Astrocyte of the hippocampus (primary cell): ENCODE data around the gene ADAMTS13.

Experiments used
- DNase-seq: peaks from one replicate; pipeline ENCODE4 v3.0.0; 2011; ENCODE audit warnings: low read depth, low spot score

ADAMTS13 gene

DNA sequence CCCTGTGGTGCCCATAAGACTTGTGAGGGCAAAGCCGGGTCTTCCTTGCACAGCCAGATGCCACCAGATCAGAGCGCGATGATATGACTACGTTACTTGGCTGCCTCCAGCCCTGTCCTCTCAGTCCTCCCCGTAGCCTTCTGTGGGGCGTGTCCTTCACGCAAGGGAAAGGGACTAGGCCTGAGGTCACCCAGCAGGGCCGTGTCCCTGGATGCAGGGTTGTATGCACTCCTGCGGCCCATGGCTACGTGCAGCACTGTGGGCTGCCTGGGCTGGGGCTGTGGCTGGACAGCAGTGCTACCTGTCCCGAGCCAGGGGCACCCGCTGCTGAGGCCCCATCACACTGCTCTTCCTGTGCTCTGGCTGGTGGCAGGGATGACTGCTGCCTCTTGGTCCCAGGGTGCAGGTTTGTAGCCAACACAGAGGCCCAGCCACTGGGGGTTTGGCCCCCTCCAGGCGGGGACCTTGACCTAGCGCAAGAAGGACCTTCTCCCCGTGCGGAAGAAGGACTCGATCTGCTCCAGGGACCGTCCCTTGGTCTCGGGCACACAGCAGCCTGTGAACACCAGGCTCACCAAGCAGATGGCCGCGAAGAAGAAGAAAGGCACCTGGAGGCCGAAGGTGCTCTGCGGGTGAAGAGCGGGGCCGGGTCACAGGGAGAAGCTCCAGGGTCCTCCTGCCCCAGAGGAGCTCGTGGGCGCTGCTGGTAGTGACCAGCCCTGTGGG lies 49.5 kb downstream of the ADAMTS13 start:
- no peak for DNase-seq

DNA sequence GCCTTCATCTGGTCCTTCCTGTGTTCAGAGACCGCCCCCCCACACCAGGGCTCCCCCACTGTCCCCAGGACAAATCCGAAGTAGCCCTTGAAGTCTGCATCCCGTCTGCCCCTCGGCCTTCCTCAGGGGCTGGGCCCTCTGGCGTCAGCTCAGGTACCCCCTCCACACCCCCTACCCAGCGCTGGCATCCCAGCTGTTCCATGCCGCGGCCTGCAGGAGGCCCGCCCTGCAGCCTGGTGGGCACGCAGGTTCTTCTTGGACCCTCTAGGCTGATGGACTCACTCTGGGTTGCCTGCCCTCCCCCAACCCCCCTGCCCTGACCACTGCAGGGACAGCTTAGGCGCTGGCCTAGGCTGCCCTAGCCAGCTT lies 50.1 kb downstream of the ADAMTS13 start:
- no peak for DNase-seq

DNA sequence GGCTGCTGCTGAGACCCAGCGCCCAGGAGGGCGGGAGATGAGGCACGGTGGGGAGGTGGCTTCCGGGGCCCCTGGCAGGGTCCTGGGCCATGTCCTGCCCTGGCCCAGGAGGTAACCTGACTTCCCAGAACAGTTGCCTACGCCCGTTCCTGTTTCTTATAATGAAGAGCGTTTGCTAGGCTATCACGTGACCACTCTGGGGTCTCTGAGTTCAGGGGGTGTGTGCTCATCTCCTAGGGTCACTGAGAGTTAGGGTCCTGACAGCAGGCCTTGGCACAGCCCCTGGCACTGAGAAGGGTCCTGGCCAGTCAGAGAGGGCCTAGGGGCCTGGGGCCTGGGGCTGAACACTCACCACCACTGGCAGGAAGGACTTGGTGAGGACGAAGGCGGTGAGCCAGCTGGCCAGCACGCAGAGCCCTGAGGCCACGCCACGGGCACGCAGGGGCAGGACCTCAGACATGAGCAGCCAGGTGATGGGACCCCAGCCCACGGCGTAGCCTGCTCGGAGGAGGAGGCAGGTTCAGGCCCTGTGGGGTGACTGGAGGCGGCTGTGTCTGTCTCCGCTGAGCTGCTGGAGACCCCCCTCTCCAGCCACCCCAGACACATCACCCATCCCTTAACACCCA lies 50.7 kb downstream of the ADAMTS13 start:
- DNase-seq = no peak

DNA sequence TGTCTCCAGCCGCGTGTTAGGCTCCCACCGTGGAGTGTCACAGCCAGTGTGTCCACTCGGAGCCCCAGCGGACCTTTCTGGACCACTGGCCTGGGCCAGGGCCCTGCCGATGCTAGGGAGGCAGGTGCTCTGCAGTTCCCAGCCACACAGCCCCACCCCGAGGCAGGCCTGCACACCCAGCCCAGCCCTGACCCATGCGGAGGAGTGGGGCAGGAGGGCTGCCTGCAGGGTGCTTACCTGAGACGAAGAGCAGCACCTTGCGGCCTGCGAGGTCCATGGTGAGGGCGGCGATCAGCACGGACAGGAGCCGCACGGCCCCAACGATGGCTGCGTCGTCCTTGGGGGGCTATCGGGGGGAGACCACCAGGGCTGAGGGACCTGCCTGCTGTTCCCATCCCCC lies 51.6 kb downstream of the ADAMTS13 start:
- no peak for DNase-seq

DNA sequence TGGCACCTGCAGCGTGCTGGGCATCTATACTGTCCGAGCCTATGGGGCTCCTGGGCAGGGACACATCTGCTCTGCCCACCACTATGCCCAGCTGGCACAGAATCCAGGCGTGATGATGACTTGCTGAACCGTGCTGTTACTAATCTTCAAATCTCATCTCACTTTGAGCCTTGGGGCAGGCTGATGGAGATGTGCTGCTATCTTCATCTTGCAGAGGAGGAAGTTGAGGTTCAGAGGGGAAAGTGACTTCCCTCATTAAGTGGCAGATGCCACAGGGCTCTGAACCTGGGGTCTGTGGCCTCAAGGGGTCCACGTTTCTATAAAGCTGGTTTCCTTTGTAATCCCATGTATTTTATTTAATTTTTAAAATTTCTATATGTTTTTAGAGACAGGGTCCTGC lies 52.0 kb downstream of the ADAMTS13 start:
- no peak for DNase-seq

DNA sequence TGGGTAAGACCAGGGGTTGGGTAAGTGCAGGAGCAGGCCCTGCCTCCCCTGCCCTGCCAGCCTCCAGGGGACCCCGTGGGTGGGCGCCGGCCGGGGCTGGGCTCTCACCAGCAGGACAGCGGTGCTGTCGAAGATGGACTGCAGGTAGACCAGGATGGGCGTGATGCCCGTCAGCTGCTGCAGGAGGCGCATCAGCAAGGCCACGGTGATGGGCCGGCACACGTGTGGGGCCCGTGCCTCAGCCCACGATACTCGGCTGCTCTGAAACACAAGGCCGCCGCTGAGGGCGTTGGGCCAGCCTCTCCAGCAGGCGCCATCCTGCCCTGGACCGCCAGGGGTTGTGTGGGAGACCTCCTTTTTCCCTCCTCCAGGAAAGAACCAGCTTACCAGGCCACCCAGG lies 52.7 kb downstream of the ADAMTS13 start:
- DNase-seq = no peak

DNA sequence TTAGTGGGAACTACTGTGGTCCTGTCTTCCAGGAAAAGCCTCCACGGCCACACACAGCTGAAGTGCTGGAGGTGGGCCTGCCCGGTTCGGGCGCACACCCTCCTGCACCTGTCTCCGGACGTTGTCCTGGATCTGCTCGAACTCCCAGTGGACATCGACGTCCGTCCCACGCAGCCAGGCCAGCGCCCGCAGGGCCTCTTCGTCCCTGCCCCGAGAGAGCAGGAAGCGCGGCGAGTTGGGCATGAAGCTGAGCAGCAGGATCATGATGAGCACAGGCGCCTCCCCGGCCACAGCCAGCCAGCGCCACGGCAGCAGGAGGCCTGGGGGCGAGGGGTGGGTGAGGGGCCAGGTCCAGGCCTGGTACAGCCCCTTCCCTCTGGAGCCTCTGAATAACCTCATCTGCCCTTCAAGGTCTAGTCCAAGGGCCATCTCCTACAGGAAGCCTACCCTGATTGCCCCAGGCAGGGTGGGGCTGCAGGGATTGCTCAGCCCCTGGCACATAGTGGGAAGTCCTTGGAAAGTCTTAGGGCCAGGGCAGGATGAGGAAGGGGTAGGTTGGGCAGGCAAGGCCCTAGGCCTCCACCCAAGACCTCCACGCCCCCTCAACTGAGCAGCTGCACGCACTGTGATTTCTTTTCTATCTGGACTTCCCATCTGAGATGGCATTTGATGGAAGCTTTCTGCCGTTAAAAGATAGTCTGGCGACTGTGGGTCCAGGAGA lies 53.3 kb downstream of the ADAMTS13 start:
- DNase-seq = no peak

DNA sequence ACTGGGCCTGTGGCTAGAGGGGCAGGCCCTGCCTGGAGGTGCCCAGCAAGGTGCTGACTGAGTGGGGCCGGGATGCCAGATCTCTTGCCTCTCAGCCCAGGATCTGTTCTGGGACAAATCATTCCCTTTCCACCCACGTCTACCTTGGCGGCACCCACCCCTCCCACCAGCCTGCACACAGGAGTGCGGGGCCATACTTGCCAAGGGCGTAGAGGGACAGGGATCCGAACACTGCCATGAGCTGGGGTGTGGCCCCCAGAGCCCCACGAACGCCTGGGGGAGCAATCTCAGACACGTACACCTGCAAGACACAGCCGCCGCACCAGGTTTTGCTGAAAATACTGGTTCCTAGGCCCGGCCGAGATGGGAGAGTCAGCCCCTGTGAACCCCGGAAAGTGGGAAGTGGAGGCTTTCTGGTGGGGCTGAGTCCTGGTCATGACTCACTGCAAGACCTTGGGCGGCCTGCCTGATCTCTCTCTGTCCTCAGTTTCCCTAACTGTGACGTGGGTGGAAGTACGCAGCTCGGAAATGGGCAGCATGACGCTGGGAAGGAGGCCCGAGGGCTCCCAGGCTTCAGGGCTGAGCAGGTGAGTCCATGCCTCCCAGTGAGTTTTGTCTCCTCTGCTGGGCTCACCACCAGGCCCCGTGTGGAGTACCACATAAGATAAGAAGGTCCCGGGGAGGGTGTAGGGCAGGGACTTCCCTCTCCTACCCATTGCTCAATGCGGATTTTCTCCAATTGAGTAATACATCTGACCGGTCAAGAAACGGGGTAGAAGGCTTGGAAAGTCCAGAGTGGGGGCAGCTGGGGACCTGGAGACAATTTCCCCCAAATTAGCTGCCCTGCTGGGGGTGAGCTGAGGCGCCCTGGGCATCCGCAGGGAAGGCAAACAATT lies 54.1 kb downstream of the ADAMTS13 start:
- no peak for DNase-seq

DNA sequence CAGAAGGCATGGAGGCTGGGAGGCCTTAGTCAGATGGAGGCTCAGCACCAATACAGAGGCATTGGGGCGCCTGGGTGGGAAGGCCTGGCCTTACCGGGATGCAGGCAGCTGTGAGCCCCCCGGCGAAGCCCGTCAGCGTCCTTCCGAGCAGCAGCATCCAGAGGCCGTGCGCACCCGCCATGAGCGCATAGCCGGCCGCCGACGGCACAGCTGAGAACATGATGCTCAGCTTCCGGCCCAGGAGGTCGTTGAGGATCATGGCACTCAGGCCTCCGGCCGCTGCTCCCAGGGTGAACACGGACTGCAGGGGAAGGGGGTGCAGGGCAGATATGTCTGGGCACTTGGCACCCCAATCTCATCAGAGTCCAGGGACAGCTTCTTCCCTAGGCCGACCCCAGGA lies 54.8 kb downstream of the ADAMTS13 start:
- no peak for DNase-seq

DNA sequence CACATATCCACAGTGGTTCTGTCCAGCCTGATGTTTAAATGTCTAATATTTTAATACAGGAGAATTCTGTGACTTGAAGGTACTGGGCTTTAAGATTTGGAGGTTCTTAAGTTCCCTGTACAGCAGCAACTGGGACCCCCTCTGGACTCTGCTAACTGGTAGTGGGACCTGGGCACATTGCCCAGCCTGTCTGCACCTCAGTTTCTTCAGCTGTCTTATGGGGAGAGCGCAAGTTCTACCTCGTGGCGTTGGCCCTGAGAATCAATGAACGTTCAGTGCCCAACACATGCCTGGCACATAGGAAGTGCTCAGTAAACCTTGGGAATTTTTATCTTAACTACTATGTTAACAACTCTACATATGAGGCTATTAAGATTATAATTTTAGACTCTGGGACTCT lies 55.3 kb downstream of the ADAMTS13 start:
- no peak for DNase-seq

DNA sequence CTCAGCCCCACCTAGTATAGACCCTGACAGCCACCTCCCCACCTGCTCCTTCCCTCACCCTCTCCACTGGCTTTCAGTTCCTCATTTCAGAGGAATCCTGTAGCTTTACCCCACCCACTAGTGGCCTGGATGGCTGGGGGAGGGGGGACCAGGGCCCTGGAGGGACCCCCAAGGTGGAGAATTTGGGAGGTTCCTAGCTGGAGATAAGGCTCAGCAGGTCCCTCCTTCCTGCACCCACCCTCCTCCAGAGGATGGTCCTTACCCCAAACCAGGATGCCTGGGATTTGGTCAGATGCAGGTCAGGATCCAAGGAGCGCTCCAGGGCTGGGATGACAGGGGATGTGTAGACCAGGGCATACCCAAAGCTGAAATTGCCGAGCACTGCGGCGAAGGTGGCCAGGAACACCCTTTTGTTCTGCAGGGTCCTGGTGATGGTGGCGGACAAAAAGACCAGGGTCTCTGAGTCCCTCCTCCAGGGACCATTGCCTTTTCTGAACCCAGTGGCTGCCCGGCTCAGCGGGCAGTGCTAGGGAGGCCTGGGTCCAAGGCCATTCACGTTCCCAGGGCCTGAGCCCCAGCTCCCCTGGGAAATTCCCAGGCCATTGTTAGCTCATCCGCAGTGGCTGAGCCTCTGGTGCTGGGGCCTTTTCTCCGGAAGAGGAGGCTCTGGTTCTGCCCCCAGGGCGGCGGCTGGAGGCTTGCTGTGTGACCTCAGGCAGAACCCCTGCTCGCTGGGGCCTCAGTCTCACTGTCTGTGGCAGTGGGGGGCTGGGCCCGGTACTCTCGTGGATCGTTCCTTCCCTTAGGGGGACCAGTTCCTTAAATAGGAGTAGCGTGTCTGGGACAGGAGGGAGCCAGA lies 56.1 kb downstream of the ADAMTS13 start:
- peak; percentile 63 for DNase-seq

DNA sequence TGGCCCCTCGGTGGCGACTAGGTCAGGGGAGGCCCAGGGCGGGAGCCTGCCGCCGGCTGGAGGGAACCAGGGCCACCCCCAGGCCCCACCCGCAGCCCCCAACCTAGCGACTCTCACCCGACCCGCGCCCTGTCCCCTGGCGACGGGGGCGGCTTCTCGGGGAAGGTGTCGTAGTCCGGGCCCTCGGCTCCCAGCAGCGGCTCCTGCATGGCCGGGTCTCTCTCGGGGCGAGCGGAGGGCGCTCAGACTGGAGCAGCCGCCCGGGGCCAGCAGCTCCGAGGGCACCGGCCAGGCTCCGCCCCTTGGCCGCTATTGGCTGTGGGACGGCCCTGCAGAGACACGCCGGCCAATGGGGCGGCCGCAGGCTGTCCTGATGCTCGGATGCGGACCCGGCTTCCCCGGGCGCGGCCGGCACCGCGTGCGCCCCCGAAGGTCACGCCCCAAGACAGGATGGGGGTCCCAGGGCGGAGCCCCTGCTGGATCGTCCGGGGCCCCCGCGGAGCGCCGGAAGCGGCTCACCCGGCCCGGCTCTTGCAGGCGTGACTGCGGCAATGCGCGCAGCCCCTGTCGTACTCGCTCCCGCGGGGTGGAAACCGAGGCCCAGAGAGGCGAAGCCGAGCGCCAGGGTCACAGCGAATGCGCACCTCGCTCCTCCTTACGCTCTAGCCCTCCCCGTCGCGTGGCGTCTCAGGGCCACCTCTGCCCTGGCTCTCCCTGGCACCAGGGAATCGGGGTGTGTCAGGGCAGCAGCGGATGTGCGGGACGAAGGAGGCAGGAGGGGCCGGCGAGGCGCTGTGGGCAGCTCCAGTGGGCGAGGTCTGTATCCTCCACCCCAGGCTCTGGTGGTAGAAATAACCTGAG lies 56.9 kb downstream of the ADAMTS13 start, which contains the start of gene SLC2A6:
Gene SLC2A6, minus strand, starts transcription at position 249 of the 861 bp plus-strand sequence. Its CDS starts 40 bp downstream, at position 209.
- DNase-seq = peak; percentile 94

DNA sequence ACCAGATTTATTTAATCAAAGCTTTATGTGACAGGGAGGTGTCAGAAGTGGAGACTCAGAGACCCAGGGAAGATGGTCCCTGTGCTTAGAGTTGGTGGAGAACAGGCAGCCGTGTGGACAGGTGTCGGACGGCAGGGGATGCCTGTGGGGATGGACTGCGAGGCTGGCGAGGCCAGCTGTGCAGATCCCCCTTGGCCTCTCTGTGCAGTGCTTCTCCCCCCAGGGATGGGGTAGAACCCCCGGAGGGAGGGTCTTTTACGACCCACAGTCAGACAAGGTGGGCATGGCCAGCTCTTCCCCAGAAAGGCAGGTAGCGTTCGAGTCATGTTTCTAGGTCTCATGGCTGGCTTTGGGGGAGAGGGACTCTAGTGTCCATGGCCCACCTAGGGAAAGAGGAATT lies 61.4 kb downstream of the ADAMTS13 start:
- DNase-seq = no peak

DNA sequence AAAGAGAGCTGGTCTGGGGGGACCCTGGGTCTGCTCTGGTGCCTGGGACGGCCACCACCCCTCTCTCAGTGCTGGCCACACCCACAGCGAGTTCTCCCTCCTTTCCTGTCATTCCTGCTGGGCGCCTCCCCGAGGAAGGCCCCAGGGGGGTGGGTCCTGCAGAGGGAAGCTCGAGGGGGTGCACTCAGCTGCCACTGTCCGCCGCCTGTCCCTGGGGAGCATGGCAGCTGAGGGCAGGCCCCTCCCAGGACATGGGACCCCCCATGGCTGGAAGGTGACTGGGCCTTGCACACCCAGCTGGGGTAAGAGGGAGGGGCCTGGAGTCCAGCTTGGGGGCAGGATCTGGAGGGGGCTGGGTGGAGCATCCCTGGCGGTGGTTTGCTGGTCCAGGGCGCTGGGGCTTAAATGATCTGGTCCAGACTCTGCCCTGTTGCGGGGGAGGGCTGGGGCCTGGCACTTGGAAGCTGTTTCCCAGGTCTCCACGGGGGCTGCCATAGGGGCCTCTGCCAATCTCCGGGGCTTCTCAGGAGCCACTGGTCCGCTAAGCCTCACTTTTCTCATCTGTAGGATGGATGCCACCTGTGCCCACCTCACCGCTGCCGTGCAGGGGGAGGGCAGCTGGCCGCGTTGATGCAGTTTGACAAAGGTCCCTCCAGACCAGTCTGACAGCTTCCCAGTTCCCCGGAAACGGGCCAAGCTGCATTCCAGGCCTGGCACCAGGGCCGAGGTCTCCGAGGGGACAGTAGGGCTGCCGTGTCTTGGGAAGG lies 62.7 kb downstream of the ADAMTS13 start:
- DNase-seq = no peak

DNA sequence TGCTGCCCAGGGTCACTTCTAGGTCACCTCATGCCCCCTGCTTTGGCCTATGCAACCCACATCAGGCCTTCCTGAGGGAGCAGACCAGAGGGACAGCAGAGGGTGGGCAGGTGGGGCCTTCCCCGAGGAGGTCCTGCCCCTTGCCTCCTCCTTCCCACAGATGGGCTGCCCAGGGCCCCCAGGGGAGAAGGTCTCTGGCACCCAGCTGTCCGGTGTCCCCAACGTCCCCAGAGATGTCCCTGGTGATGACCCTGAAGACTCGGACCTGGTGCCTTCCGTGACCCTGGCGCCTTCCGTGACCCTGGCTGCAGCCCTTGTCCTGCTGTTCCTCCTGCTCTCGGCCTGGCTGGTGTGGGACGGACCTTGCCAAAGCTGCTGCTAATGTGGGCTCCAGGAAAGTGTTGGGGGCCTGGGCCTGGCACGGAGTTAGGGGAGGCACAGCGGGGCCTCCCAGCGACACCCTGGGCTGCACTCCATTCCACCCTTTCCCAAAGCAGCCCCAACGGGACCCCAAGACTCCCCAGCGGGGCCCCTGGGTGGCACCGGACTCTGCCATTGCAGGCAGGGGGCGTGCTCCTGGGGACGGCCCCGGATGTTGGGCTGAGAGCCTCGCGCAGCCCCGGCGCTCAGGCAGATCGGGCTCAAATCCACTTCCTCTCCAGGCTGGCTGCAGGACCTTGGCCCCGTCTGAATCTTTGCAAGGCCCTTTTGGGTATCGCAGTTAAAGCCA lies 63.5 kb downstream of the ADAMTS13 start:
- no peak for DNase-seq

DNA sequence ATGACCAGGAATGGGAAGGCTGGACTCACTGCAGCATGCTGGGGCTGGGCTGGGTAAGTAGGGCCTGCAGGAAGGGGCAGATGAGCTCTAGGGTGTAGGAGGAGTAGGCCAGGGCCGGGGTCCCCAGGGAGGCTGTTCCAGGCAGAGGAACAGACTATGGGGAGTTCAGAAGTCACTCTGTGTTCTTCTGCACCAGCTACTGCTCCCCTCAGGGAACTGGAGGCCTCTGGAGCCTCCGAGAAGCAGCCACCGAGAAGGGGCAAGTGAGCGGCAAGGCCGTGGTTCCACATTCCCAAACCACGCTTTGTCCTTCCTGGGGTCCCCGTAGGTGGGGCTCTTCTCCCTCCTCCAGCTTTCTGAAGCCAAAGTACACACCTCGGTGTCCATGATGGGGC lies 65.2 kb downstream of the ADAMTS13 start:
- no peak for DNase-seq

DNA sequence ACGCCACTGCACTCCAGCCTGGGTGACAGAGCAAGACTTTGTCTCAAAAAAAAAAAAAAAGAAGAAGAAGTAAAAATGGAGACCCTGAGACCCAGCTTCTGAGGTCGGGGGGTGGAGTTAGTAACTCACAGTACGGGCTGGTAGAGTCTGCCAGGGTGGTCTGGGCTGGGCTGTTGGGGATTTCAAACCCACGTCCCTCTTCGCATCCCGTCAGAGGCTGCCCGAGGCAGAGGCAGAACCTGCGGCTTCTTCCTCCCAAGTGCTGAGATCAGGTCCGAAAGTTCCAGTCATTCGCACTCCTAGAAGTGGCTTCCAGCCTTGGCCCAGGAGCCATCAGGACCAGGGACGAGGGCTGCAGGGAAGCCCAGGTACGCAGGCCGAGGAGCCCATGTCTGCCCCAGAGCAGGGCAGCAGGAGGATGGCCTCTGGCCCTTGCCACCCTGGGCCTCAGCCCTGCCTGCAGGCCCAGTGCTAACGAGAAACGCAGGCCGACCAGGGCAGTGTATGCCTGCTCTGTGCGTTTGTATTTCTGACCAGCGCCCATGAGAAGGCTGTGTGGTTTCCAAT lies 66.6 kb downstream of the ADAMTS13 start:
- no peak for DNase-seq
